C4-2B (cell line): ENCODE data around the gene HEATR5B.

Experiments used
- CTCF ChIP-seq: fragments of 450-650 bp; conservative IDR thresholded peaks from 2 replicates; pipeline ENCODE4 v1.5.1; 2017; ENCODE audit warnings: mild to moderate bottlenecking
- ZFX ChIP-seq: fragments of 450-650 bp; IDR thresholded peaks from 2 replicates; pipeline ENCODE4 v1.6.1; 2017

- TF ChIP-seq CTCF: no peak
- no peak for TF ChIP-seq ZFX
Measured at GRCh38 chr2:37039580-37039979, 44.6 kb downstream of the HEATR5B start.
